ENCODE measurements around the gene SLC1A2.

GRCh38 chr11:35304900-35305460 is 114.4 kb downstream of the SLC1A2 start:
- TF ChIP-seq CTCF (IDR thresholded peaks at IDR 0.05; ENCODE audit: low read depth, low read length) (no peak), EZH2phosphoT487 (IDR thresholded peaks at IDR 0.05; ENCODE audit: low read depth) (no peak)
